Activated T-cell treated with anti-CD3 and anti-CD28 coated beads, Interleukin-2, amount 50 U/mL, for 1 hour (primary cell): ENCODE results near the gene HOXC11.

ENCODE experiments used
- DNase-seq: peaks from one replicate; pipeline ENCODE4 v3.0.0-alpha.2; 2020

The HOXC11 gene

GRCh38 chr12:53960187-53961024 lies 12.5 kb upstream of the HOXC11 start:
- no peak for DNase-seq

DNA sequence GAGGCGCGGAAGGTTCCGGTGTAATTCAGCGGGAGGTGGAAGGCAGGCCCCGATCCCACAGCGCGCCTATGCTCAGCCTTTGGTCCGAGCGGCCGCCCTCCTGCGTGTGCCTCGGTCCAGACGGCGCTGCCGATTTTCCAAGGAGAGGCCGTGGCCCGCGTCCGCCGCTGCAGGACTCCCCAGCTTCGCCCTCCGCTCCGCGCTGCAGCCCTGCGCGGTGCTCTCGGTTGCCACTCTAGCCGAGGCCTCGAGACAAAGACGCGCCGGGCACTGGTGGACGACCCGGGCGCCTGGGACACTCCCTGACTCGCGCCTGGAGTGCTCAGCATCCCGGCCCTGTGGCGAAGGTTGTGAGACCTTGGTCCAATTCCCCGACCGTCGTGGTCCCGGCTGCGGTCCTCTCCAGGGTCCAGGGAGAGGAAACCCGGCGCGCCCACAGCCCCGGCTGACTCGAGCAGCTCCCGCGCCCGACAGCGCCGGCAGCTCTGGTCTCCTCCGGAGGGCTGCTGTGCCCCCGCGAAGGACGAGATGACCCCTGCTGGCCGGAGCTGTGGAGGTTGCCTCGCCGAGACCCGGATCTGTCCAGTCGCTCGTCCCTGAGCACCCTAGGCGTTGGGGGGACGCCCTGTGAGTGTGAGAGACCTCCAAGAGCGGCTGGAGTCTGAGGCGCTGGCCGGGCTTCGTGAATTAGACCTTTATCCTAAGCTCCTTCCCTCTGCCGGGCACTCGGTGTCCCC lies 11.7 kb upstream of the HOXC11 start:
- DNase-seq = no peak

DNA sequence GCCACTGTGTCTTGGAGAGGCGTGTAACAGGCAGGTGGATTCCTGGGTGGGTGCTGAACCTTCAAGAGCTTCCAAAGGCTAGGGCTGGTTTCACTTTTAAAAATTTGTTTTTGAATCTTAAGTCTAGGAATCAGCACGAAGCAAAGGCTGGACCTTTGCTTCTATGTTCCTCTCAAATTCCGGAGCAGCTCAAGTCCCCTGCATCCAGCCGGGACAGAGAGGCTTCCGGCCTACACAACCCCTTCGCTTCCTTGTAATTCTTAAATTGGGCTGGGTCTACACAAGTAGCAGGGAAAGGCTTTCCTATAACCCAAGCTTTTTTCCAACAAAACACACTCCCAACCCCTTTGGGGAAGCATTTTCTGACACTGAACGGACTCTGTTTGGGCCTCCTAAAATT lies 9.9 kb upstream of the HOXC11 start:
- DNase-seq = no peak

DNA sequence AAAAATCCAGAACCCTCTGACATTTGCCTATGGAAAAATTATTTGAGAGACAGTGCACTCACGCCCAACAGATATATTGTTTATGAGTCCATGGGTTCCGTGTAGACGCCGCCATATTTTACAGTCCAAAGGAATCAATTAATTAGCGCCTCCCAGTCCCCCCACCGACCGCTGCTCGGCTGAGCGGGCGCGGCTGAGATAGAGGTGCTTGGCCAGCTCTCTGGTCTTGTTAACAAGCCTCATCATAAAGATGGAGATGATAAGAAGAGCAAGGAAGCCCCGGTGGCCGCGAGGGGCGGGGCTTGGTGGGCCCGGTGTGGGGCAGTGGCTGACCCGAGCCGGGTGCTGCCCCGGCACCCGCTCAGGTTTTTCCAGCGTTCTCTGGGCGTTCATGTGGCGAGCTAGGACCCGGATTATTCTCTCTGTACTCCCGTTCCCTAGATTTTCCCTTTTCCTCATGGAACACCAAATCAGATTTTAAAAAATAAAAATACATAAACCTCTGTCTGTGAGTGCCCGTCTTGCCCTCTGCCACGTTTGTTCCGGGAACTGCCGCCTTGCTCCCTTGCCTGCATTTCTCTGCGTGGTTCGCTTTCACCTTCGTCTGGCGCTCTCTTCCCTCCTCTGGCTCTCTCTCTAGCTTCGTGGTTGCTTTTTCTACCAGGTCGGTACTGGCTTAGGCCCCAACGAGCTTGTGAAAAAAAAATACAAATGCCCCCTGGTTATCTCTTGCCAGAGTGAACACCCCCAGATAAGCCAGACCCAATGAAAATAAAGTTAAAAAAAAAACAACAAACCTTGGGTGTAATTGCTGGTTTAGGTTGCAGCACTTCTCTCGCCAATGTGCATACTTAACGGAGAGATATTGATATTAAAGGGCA lies 9.3 kb upstream of the HOXC11 start:
- no peak for DNase-seq

- no peak for DNase-seq
These were observed 8.6 kb upstream of the HOXC11 start for GRCh38 chr12:53964315-53964713.

DNA sequence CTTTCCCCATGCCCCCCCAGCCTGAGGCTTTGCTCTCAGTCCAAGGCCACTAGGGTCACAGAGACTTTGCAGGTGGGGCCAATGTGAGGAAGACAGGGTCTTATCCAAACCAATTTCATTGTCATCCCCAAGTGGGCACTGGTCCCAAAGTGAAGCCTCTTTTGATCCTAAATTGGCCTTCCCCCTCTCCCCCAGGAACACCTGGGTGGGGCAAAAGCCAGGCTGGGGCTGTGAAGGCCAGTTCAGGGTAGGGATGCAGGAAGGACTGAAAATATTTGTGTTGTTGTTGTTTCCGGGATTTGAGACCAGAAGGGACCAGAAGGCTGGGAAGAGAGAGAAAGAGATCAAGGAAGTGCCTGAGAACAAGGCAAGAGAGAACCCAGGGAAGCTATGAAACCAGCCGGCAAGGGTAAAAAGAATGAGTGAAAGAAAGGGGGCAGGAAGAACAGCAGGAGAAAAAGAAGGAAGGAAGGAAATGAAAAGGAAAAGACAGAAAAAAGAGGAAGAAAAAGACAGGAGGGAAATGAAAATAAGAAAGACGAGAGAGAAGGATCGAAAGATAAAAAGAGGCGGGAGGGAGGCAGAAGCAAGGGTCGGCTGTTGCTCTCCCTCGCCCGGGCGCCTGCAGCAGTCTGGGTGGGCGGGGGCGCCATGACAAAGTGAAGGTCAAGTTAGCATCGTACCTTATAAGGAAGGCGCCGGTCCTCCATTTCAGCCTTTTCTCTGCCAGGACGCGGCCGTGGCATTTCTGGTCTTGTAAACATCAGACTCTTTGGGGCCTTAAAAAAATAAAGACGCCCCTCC lies 7.4 kb upstream of the HOXC11 start:
- no peak for DNase-seq

- no peak for DNase-seq
These were observed 6.9 kb upstream of the HOXC11 start for GRCh38 chr12:53966085-53966384.

DNA sequence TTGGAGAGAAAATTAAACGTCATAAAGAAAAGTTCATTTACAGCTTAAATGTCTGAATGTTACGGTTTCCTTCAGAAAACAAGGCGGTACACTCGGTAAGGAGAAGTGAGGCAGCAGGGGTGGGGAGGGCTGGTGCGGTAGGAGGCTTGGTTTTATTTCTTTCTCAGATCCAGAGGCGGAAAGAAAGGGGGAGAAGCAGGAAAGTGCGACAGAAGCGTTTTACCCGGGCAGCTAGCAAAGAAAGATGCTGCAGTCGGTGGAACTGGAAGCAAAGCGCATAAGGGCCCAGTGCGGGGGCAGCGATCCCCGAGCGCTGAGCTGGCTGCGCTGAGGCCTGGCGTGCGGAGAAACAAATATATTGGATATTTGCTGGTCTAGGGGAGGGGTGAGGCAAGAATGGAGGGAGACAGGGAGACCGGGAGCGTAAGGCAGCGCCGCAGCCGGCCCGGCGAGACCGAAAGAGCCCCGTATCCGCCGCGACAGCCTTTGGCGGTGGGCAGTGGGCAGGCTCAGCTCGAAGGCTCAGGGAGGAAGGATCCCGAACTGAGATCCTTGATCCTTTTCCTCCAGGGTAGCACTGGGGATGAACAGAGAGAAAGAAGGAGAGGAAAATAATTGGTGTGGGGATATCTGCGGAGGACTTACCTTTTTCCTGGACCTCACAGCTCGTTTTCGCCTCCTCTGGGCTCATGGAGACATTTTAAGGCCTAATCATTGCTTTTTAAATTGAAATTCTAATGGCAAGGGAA lies 6.4 kb upstream of the HOXC11 start:
- no peak for DNase-seq

DNA sequence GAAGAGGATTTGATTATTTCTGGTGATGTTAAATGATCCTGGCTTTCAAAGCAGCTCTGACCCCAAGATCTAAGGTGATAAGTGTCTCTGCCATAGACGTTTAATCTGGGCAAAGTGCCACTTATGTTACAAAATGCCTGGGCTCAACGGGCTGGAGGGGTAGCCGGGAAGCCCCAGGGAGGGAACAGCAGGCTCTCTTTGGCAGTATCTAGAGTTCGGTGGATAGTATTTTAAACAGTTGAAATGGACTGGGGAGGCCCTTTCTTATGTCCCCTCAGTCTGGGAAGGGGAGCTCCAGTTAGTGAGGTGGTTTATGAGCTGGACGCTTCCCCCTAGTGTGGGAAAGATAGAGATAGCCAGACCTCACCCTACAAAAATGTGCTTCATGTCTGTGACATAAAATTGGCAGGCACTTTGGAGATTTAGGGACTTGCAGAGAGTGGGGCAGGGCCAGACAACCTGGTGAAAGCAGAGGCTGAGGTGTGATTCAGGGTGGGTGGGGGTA lies 5.5 kb upstream of the HOXC11 start:
- no peak for DNase-seq

GRCh38 chr12:53968214-53969127 lies 4.5 kb upstream of the HOXC11 start:
- no peak for DNase-seq

DNA sequence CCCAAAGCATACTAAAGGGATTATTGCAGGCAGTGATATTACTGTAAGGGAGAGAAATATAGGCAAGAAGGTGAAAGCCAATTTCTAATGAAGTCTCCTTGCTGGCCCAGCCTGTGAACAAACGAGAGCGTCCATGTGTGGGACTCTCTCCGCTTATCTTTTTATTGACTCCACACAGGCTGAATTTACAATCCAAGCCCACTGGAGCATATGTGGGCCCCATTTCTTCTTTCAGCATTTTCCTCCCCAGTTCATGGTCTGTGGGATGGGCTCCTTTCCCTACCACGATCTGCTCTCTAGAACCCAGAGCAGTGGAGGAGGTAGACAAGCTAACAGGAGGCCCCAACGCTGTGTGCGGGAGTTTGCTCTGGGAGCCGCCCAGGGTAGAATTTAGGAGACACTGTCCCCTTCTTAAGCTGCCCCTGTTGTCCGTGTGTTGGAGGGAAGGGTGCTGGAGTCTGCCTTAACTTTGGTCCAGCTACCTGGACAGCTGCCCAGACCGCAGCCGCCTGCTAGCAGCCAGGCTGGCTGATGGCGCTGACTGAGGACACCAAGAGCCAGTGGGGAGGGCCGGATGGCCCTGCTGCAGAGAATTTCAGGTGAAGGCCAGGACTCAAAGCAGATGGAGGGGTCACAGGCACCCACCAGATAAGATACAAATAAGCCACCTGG lies 3.2 kb upstream of the HOXC11 start:
- no peak for DNase-seq

DNA sequence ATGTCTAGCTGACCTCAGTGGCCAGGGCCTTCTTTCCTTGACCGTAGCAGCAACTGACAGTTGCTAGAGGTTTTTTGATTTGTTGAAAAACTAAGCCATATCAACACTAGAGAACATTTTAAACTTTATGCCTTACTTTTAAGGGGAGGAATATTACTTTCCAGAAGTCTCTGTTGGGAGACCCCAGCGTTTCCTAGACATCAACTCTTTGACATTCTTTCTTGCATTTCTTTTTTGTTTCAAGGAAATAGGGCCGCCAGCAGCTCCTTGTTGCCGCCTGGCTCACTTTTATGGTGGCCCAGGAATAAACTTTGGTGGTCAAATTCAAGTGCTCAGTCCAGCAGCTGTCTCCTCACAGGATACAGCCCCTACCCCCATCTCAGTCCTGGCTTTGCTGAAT lies 2.5 kb upstream of the HOXC11 start:
- no peak for DNase-seq

DNA sequence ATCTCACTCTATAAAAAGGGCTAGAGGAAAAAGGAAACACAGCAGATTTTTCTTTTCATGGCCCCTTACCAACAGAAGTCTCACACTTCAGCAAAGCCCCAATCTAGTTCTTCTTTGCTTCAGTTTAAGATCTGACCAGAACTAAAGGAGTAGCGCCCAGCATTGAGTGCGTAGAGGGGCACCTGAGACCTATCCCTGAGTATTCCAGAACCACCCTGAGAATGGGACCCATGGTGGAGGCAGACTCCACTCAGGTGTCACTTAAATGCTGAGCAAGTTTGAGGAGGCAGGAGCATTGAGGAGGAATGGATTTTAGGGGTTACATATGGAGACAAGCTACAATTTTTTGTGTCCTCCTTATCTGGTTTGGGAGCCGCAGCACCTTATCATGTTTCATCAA lies 1.8 kb upstream of the HOXC11 start:
- DNase-seq = no peak

DNA sequence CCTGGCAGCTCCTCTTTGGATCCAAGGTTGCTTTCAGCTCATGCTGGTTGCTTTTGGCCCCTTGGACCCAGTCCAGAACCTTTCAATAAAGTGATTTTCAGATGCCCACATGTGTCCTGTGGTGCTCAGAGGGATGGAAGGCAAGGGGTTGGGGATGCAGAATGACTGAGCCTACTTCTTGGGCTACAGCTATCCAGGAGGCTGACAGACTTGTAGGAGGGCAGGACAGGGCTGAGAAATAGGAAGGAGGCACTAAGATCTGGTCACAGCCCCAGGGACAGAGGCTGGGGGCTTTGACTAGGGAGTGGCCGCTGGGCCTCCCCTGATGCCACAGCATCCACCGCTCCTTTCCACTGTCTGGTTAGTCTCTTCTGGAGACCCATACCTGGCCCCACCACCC lies 1.2 kb upstream of the HOXC11 start:
- DNase-seq = no peak

DNA sequence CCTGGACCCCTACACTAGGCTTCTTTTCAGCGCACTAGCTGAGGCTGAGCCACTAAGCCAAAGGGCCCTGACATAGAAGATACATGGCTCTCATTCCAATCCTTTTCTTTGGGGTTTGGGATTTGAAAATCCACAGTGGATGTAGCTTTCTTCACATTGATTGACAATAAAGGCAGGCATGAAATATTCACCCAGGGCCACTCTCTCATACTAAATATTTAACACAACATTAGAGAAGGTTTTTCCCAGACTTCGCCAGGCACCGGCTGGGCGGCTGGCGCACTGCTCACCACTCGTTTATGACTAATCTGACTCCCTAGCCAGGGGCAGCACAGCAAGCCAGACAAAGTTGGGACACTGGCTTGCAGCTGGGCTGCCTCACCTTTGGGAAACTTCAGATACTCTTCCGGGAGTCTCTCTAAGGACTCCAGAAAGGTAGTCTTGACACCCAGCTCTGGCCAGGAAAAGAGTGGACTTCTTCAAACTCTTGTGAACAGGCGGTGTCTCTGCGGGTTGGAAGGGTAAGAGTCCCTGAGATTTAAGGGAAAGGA lies 699 bp upstream of the HOXC11 start:
- no peak for DNase-seq

- no peak for DNase-seq
These were observed 513 bp downstream of the HOXC11 start for GRCh38 chr12:53973236-53974042.

GRCh38 chr12:53974084-53975063 lies 1.4 kb downstream of the HOXC11 start, which contains the start of gene HOTAIR:
Gene HOTAIR (minus strand): TSS chr12:53974954.
- no peak for DNase-seq
